ENCODE measurements around the gene IL17C. TPM values are rescaled to one million over a fixed set of nuclear protein-coding genes. Genes with fewer than 3 reads are reported as not detected.

The IL17C gene
- polyA plus RNA-seq, 2 of the 4 experiments (the other 2 are of a cell fraction) = not detected

Other genes with a start within 250 kb of the IL17C start
- gene ZFPM1, start 185.3 kb upstream of the IL17C start, polyA plus RNA-seq (2011; rRNA removed) = 0.28 and 0.36 TPM in 2 replicates
- gene ZFPM1, start 185.3 kb upstream of the IL17C start, polyA plus RNA-seq (2017; fragmentation: RNase III; extraction: RNeasy Plus Mini Kit Qiagen cat#74134 plus additional on column Dnase treatment) = 2.1 to 2.8 TPM (median 2.5 TPM) in 3 replicates
- gene ZC3H18, start 68.2 kb upstream of the IL17C start, polyA plus RNA-seq (2011; rRNA removed) = 13.1 and 21.1 TPM in 2 replicates
- 46.5 to 48.2 TPM (median 47.9 TPM) in 3 replicates for gene ZC3H18, start 68.2 kb upstream of the IL17C start, polyA plus RNA-seq (2017; fragmentation: RNase III; extraction: RNeasy Plus Mini Kit Qiagen cat#74134 plus additional on column Dnase treatment)
- gene CYBA, start 12.5 kb downstream of the IL17C start, polyA plus RNA-seq (2011; rRNA removed) = 69.1 and 75.7 TPM in 2 replicates
- 160 to 185 TPM (median 175 TPM) in 3 replicates for gene CYBA, start 12.5 kb downstream of the IL17C start, polyA plus RNA-seq (2017; fragmentation: RNase III; extraction: RNeasy Plus Mini Kit Qiagen cat#74134 plus additional on column Dnase treatment)
- 5.8 and 6.4 TPM in 2 replicates for gene MVD, start 24.5 kb downstream of the IL17C start, polyA plus RNA-seq (2011; rRNA removed)
- 28.6 to 43.1 TPM (median 39.0 TPM) in 3 replicates for gene MVD, start 24.5 kb downstream of the IL17C start, polyA plus RNA-seq (2017; fragmentation: RNase III; extraction: RNeasy Plus Mini Kit Qiagen cat#74134 plus additional on column Dnase treatment)
- gene SNAI3, start 47.9 kb downstream of the IL17C start, polyA plus RNA-seq (2011; rRNA removed) = not detected in 2 replicates
- 0.05 to 0.08 TPM in 2 of 3 replicates, not detected in the other for gene SNAI3, start 47.9 kb downstream of the IL17C start, polyA plus RNA-seq (2017; fragmentation: RNase III; extraction: RNeasy Plus Mini Kit Qiagen cat#74134 plus additional on column Dnase treatment)
- gene RNF166, start 67.8 kb downstream of the IL17C start, polyA plus RNA-seq (2011; rRNA removed) = 7.9 and 9.4 TPM in 2 replicates
- 10.4 to 11.6 TPM (median 11.6 TPM) in 3 replicates for gene RNF166, start 67.8 kb downstream of the IL17C start, polyA plus RNA-seq (2017; fragmentation: RNase III; extraction: RNeasy Plus Mini Kit Qiagen cat#74134 plus additional on column Dnase treatment)
- 12.9 and 16.4 TPM in 2 replicates for gene CTU2, start 67.9 kb downstream of the IL17C start, polyA plus RNA-seq (2011; rRNA removed)
- gene CTU2, start 67.9 kb downstream of the IL17C start, polyA plus RNA-seq (2017; fragmentation: RNase III; extraction: RNeasy Plus Mini Kit Qiagen cat#74134 plus additional on column Dnase treatment) = 20.9 to 22.3 TPM (median 21.8 TPM) in 3 replicates
- gene PIEZO1, start 146.6 kb downstream of the IL17C start, polyA plus RNA-seq (2011; rRNA removed) = 26.1 and 35.9 TPM in 2 replicates
- 78.3 to 84.7 TPM (median 79.1 TPM) in 3 replicates for gene PIEZO1, start 146.6 kb downstream of the IL17C start, polyA plus RNA-seq (2017; fragmentation: RNase III; extraction: RNeasy Plus Mini Kit Qiagen cat#74134 plus additional on column Dnase treatment)
- 3.4 and 3.8 TPM in 2 replicates for gene CDT1, start 165.2 kb downstream of the IL17C start, polyA plus RNA-seq (2011; rRNA removed)
- 16.0 to 17.5 TPM (median 17.0 TPM) in 3 replicates for gene CDT1, start 165.2 kb downstream of the IL17C start, polyA plus RNA-seq (2017; fragmentation: RNase III; extraction: RNeasy Plus Mini Kit Qiagen cat#74134 plus additional on column Dnase treatment)
- gene APRT, start 173.4 kb downstream of the IL17C start, polyA plus RNA-seq (2011; rRNA removed) = 113 and 115 TPM in 2 replicates
- 252 to 259 TPM (median 258 TPM) in 3 replicates for gene APRT, start 173.4 kb downstream of the IL17C start, polyA plus RNA-seq (2017; fragmentation: RNase III; extraction: RNeasy Plus Mini Kit Qiagen cat#74134 plus additional on column Dnase treatment)
- gene GALNS, start 218.4 kb downstream of the IL17C start, polyA plus RNA-seq (2011; rRNA removed) = 7.0 and 14.7 TPM in 2 replicates
- gene GALNS, start 218.4 kb downstream of the IL17C start, polyA plus RNA-seq (2017; fragmentation: RNase III; extraction: RNeasy Plus Mini Kit Qiagen cat#74134 plus additional on column Dnase treatment) = 27.9 to 31.2 TPM (median 29.9 TPM) in 3 replicates
- 70.3 and 77.0 TPM in 2 replicates for gene TRAPPC2L, start 218.6 kb downstream of the IL17C start, polyA plus RNA-seq (2011; rRNA removed)
- 69.4 to 80.2 TPM (median 77.5 TPM) in 3 replicates for gene TRAPPC2L, start 218.6 kb downstream of the IL17C start, polyA plus RNA-seq (2017; fragmentation: RNase III; extraction: RNeasy Plus Mini Kit Qiagen cat#74134 plus additional on column Dnase treatment)
- gene PABPN1L, start 228.1 kb downstream of the IL17C start, polyA plus RNA-seq (2011; rRNA removed) = not detected in 2 replicates
- gene PABPN1L, start 228.1 kb downstream of the IL17C start, polyA plus RNA-seq (2017; fragmentation: RNase III; extraction: RNeasy Plus Mini Kit Qiagen cat#74134 plus additional on column Dnase treatment) = not detected in 3 replicates

All from A549 (cell line).